Endodermal cell (in vitro differentiated cells): Measurements from ENCODE around the gene MRPS21. TPM values are rescaled to one million over a fixed set of nuclear protein-coding genes. Genes with fewer than 3 reads are reported as not detected.

ENCODE experiments used
- DNase-seq: peaks from one replicate; pipeline ENCODE4 v3.0.0-alpha.2; 2017
- H3K27ac ChIP-seq: 2 replicates; pipeline ENCODE4 v1.5.1; 2013; ENCODE audit warnings: mild to moderate bottlenecking, low read depth, low read length, moderate library complexity
- H3K27me3 ChIP-seq: 2 replicates; pipeline ENCODE4 v1.6.1; 2013; ENCODE audit warnings: mild to moderate bottlenecking, low read length, moderate library complexity; ENCODE audit not compliant: insufficient read depth, control insufficient read depth, poor library complexity, severe bottlenecking
- H3K36me3 ChIP-seq: 2 replicates; pipeline ENCODE4 v1.7.0; 2013; ENCODE audit warnings: mild to moderate bottlenecking, low read length, moderate library complexity; ENCODE audit not compliant: control insufficient read depth, insufficient read depth
- H3K4me1 ChIP-seq: one replicate; pipeline ENCODE4 v1.7.0; 2013; ENCODE audit warnings: low read length; ENCODE audit not compliant: control insufficient read depth, insufficient read depth
- H3K4me3 ChIP-seq: 2 replicates; pipeline ENCODE4 v1.5.1; 2013; ENCODE audit warnings: mild to moderate bottlenecking, low read length, moderate library complexity
- H3K9ac ChIP-seq: 2 replicates; pipeline ENCODE4 v1.6.1; 2013; ENCODE audit warnings: mild to moderate bottlenecking, low read length, moderate library complexity; ENCODE audit not compliant: poor library complexity, severe bottlenecking; ENCODE audit errors: extremely low read depth
- H3K9me3 ChIP-seq: 2 replicates; pipeline ENCODE4 v1.6.1; 2013; ENCODE audit warnings: mild to moderate bottlenecking, low read length, moderate library complexity; ENCODE audit not compliant: control insufficient read depth
- H3K27ac Mint-ChIP-seq: 2 replicates; pipeline ENCODE4 v1.8.0; 2020; ENCODE audit warnings: mixed read lengths
- H3K27me3 Mint-ChIP-seq: 2 replicates; pipeline ENCODE4 v1.8.0; 2021; ENCODE audit warnings: mild to moderate bottlenecking, mixed read lengths; ENCODE audit not compliant: insufficient read depth
- H3K36me3 Mint-ChIP-seq: 2 replicates; pipeline ENCODE4 v1.8.0; 2020; ENCODE audit warnings: low read depth, mixed read lengths
- H3K4me1 Mint-ChIP-seq: 2 replicates; pipeline ENCODE4 v1.8.0; 2020; ENCODE audit warnings: mixed read lengths
- H3K4me3 Mint-ChIP-seq: 2 replicates; pipeline ENCODE4 v1.8.0; 2020; ENCODE audit warnings: mild to moderate bottlenecking, moderate library complexity, mixed read lengths
- H3K9me3 Mint-ChIP-seq: 2 replicates; pipeline ENCODE4 v1.8.0; 2020; ENCODE audit warnings: mild to moderate bottlenecking, mixed read lengths
- CTCF ChIP-seq: fragments of 200-600 bp; sonication (generic); conservative IDR thresholded peaks from 2 replicates; pipeline ENCODE4 v1.5.0; 2021; ENCODE audit warnings: antibody characterized with exemption, mild to moderate bottlenecking
- WGBS, 2 experiments: methylation state at CpG; one replicate each; pipeline versions ENCODE4 v1.1.5 to v1.1.7; 2013; ENCODE audit warnings: missing lambda C conversion rate in 2 of 2, mixed read lengths in 1 of 2; ENCODE audit not compliant: insufficient coverage in 1 of 2, insufficient read length in 1 of 2; 5-methylcytosine and 5-hydroxymethylcytosine counted together
- total RNA-seq, 2 donors: library from RNA; stranded (reverse); fragmentation: NEBNext Ultra II Directional in 1 of 2; extraction: Animal tissue kit (Norgen Biotek cat#: 25700) in 1 of 2; gene quantifications; 2 replicates in 1 of 2; 3 replicates in 1 of 2; pipeline ENCODE4 v1.2.1, GENCODE V29; 2021

The MRPS21 gene
- total RNA-seq, 2 donors from 2014 or later, result 89.9 to 95.3 TPM

GRCh38 chr1:150346316-150346715, 52.7 kb downstream of the MRPS21 start:
- no peaks in the 10 kb centered on the region for H3K9me3 ChIP-seq
- no peak overlapping the region for H3K4me3 ChIP-seq
- peaks cover 77% of the 10 kb centered on the region for H3K36me3 Mint-ChIP-seq
- no peak for DNase-seq
- H3K4me1 Mint-ChIP-seq, result no peaks in the 10 kb centered on the region
- peak overlapping the region; percentile 5 for H3K27ac Mint-ChIP-seq
- no peaks in the 10 kb centered on the region for H3K27me3 ChIP-seq
- no peak overlapping the region for H3K9ac ChIP-seq
- TF ChIP-seq CTCF, result no peak
- no peaks in the 10 kb centered on the region for H3K4me1 ChIP-seq
- H3K27ac ChIP-seq, result no peak overlapping the region
- peaks cover 78% of the 10 kb centered on the region for H3K36me3 ChIP-seq
- no peaks in the 10 kb centered on the region for H3K27me3 Mint-ChIP-seq
- WGBS, 2 experiments, result 88 to 100% methylated on average over 1 to 4 of the region's 4 CpGs
- no peak overlapping the region for H3K4me3 Mint-ChIP-seq
- H3K9me3 Mint-ChIP-seq, result no peaks in the 10 kb centered on the region

- Mint-ChIP-seq H3K4me1 (no peaks in the 10 kb centered on the region), H3K4me3 (no peak overlapping the region), H3K36me3 (peaks cover 59% of the 10 kb centered on the region), H3K9me3 (no peaks in the 10 kb centered on the region), H3K27ac (no peak overlapping the region), H3K27me3 (no peaks in the 10 kb centered on the region)
- no peaks in the 10 kb centered on the region for H3K9me3 ChIP-seq
- H3K36me3 ChIP-seq, result peaks cover 55% of the 10 kb centered on the region
- no peaks in the 10 kb centered on the region for H3K4me1 ChIP-seq
- H3K27me3 ChIP-seq, result no peaks in the 10 kb centered on the region
- H3K27ac ChIP-seq, result no peak overlapping the region
- no peak overlapping the region for H3K9ac ChIP-seq
- no peak for TF ChIP-seq CTCF
- no peak for DNase-seq
- WGBS, 2 experiments, result 93 to 100% methylated on average over 2 to 4 of the region's 4 CpGs
- H3K4me3 ChIP-seq, result no peak overlapping the region
Observed at GRCh38 chr1:150352866-150353265, 59.2 kb downstream of the MRPS21 start.

Other genes starting within 250 kb of the MRPS21 start
- gene VPS45, start 226.1 kb upstream of the MRPS21 start, total RNA-seq, result 10 to 100 TPM; 32.6 to 35.0 TPM
- gene PLEKHO1, start 143.9 kb upstream of the MRPS21 start, total RNA-seq, result 10 to 100 TPM; 42.9 to 46.0 TPM
- 10 to 100 TPM; 59.2 to 78.1 TPM for gene ANP32E, start 57.7 kb upstream of the MRPS21 start, total RNA-seq
- gene CA14, start 36.1 kb upstream of the MRPS21 start, total RNA-seq, result 10 to 100 TPM; 53.3 to 54.0 TPM
- gene APH1A, start 24.8 kb upstream of the MRPS21 start, total RNA-seq, result 100 to 1,000 TPM; 126 to 131 TPM
- gene C1orf54, start 21.1 kb upstream of the MRPS21 start, total RNA-seq, result 10 to 100 TPM; 12.4 to 20.5 TPM
- gene CIART, start 11.3 kb upstream of the MRPS21 start, total RNA-seq, result 1 to 10 TPM; 3.3 to 6.8 TPM
- gene PRPF3, start 27.7 kb downstream of the MRPS21 start, total RNA-seq, result 10 to 100 TPM; 70.7 to 75.6 TPM
- 10 to 100 TPM; 33.1 to 35.9 TPM for gene RPRD2, start 70.3 kb downstream of the MRPS21 start, total RNA-seq
- 10 to 100 TPM; 32.9 to 39.4 TPM for gene TARS2, start 193.6 kb downstream of the MRPS21 start, total RNA-seq
- 1 to 10 TPM; 4.8 to 5.6 TPM for gene ECM1, start 214.2 kb downstream of the MRPS21 start, total RNA-seq
- 1 to 10 TPM in 1 of 2 donors, under 1 TPM in 1; 0.70 to 1.6 TPM for gene FALEC, start 221.9 kb downstream of the MRPS21 start, total RNA-seq